ENCODE data around the gene MORN5.

Gene MORN5

GRCh38 chr9:122217640-122218039 lies 57.9 kb downstream of the MORN5 start:
- no peak for FAIRE-seq

- FAIRE-seq, result no peak
Measured at GRCh38 chr9:122218071-122218934, 58.6 kb downstream of the MORN5 start.

GRCh38 chr9:122218935-122219855 lies 59.5 kb downstream of the MORN5 start:
- FAIRE-seq, result no peak

GRCh38 chr9:122219856-122220672 lies 60.4 kb downstream of the MORN5 start:
- no peak for FAIRE-seq

GRCh38 chr9:122220673-122221182 lies 61.0 kb downstream of the MORN5 start:
- no peak for FAIRE-seq

- FAIRE-seq, result no peak
Measured at GRCh38 chr9:122221183-122221811, 61.6 kb downstream of the MORN5 start.

GRCh38 chr9:122222791-122223190 lies 63.1 kb downstream of the MORN5 start:
- no peak for FAIRE-seq

GRCh38 chr9:122223435-122223834 lies 63.7 kb downstream of the MORN5 start:
- no peak for FAIRE-seq

- FAIRE-seq, result no peak
Measured at GRCh38 chr9:122225312-122226141, 65.8 kb downstream of the MORN5 start.

- FAIRE-seq, result no peak
Measured at GRCh38 chr9:122226142-122226757, 66.5 kb downstream of the MORN5 start.

- FAIRE-seq, result no peak
Measured at GRCh38 chr9:122226758-122227574, 67.3 kb downstream of the MORN5 start.

- no peak for FAIRE-seq
Measured at GRCh38 chr9:122227575-122227900, 67.8 kb downstream of the MORN5 start.

- no peak for FAIRE-seq
Measured at GRCh38 chr9:122228191-122228567, 68.5 kb downstream of the MORN5 start.

- FAIRE-seq, result no peak
Measured at GRCh38 chr9:122228568-122229484, 69.1 kb downstream of the MORN5 start, which contains the start of gene LHX6. Gene LHX6 (minus strand): TSS chr9:122228957. CDS start chr9:122228740, 217 bp downstream.

- FAIRE-seq, result no peak
Measured at GRCh38 chr9:122229485-122229837, 69.8 kb downstream of the MORN5 start.

- FAIRE-seq, result no peak
Measured at GRCh38 chr9:122232796-122233306, 73.1 kb downstream of the MORN5 start.

- no peak for FAIRE-seq
Measured at GRCh38 chr9:122234022-122234748, 74.5 kb downstream of the MORN5 start.

GRCh38 chr9:122236681-122237080 lies 77.0 kb downstream of the MORN5 start:
- no peak for FAIRE-seq
